Measurements from ENCODE around the gene FOXO3.

- TF ChIP-seq CTCF (conservative IDR thresholded peaks at IDR 0.05 in 1 of 2, IDR thresholded peaks at IDR 0.05 in 1 of 2; ENCODE audit: low read depth in 1 of 2, low read length in 2 of 2) (no peak), EZH2 (IDR thresholded peaks at IDR 0.05; ENCODE audit: low read length, missing control alignments) (no peak)
Measured at GRCh38 chr6:108687921-108688320, 127.2 kb downstream of the FOXO3 start.
